KG1 (cell line): ENCODE results near the gene MRTFA.

Source experiments
- DNase-seq: peaks from one replicate; lab custom pipeline; 2025; lab: John Stamatoyannopoulos, UW

Gene MRTFA

DNA sequence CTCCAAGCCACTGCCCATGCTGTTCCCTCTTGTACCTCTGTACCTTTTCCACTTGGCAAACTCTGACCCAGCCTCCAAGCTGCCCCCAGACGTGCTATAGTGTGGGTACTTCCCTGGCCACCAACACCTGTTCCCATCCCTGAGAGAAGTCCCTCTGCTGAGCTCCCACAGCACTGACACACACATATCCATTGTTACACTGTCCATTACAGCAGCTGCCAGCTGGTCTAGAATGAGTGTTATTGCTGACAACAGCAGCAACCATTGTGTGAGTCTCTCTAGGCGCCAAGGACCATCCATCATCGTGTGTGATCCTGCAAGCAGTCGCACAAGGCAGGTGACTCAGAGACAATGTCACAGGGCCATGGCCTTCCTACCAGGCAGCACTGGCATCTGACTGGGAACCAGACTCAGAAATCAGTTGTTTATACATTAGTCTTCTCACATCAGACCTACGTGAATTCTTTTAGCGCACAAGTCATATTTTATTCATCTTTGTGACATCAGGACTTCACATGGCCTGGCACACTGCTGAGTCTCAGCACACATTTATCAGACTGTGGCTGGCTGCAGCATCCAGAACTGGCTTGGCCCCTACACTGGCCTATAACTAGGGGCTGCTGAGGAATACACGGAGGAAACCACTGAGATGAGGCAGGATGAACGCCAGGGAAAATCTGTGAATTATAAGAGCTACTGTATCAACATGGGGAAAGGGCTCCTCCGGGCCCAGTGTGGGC lies 209.8 kb downstream of the MRTFA start:
- DNase-seq: no peak

DNA sequence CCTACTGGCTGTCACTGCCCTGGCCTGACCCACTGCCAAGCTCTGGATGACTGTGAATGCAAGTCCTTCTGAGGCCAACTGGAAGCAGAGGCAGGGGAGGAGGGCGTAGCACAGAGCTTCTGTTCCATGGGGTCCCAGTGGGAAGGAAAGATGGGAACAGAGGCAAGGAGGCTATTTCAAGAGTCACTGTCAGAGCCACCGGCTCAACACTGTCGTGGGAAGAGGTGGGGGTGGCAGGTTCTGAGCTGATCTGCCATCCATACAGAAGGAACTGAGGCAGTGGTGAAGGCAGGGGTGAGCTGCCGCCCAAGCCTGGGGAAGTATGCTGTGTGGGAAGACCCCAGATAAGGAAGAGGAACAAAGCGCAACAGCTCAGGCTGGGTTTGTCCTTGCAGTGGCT lies 211.4 kb downstream of the MRTFA start:
- no peak for DNase-seq

DNA sequence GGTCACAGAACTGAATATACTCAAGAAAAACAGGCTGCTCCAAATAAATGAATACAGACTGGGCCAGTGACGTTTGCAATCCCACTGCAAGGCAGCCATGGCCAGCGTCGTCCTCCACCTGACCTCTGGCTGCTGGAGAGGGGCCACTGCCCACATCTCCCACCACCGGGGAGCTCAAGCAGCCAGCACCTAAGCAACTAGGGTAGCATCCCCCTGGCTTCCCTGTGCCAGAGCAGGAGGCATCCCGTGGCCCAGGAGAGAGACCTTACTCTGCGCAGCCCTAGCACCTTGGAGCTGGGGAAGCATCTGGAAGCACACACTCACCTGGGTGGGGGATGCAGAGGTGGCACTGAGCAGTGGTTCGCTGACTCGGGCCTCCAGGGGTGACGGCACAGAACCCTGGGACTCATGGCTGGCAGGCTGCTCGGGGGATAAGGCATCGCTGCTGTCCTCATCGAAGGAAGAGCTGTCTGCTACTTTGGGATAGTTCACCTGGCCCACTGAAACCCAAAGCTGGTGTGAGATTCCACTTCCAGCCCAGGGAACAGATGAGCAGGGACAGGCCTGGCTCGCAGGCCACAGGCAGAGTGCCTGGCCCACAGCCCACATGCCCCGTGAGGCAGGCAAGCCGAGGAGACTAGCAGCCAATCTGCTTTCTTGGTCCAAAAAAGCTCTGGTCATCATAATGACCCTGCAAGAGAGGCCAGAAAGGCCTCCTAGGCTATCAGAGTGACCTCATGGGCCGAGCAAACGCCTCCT lies 212.5 kb downstream of the MRTFA start:
- DNase-seq: no peak

DNA sequence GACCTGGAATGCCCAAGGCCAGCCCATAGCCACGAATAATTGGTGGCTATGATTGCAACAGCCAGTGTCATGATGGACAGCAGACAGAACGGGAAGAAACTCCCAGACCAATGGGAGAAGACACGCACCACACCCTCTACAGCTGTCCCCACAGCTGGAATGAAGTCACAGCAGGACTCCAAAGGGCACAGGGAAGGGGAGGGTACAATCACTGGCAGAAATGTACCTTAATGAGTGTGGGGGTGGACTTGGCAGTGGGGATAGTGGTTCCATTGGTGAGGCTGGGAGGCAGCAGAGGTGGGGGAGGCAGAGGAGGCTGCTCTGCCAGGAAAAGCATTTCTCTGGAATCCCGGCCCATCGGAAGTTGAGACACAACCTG lies 213.2 kb downstream of the MRTFA start:
- no peak for DNase-seq

DNA sequence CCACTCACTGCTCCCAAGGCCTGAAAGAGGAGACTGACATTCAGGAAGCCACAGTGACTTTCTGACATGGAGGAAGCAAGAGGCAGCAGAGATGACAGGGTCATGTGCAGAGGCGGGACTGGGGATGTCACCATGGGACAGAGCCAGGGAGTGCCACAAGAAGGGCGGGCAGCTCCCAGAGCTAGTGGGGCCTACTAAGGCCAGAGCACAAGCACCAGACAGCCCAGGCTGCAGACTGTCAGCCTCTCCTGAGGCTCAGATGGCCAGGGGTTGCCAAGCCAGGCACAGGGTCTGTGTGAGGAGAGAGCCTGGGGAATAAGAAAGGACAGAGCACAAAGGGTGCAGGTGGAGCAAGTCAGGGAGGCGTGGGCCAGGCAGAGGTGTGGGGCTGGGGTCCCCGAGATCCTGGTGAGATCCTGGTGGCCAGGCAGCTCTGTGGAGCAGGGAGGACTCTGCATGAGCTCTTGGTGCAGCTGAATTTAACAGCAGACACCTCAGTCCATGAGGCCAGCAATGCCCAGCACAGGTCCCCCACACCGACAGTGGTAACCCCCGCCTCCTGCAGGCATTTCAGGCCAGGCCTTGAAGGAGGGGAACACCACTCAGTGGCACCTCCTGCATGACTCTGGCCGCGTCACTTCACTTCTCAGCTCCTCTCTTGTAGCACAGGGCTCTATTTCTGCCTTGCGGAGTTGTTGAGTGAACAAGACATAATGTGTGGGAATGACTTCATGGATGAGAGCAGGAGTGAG lies 213.8 kb downstream of the MRTFA start:
- DNase-seq: no peak

DNA sequence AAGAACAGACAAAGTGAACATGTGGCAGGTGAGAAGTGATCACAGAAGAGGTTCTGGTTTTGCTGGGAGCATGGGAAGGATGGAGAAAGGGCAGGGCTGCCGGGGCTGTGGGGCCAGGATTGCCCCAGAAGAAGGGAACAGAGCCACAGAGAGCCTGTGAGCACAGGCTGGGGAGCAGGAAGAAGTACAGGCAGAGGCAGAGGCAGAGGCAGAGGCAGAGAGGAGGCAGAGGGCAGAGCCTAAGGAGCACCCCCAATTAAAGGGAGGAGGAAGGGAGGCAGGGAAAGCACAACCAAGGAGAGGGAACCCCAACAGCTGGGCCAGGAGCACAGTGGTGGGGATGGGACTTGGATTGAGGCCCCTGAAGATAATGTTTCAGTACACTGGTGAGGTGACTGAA lies 214.6 kb downstream of the MRTFA start:
- no peak for DNase-seq

DNA sequence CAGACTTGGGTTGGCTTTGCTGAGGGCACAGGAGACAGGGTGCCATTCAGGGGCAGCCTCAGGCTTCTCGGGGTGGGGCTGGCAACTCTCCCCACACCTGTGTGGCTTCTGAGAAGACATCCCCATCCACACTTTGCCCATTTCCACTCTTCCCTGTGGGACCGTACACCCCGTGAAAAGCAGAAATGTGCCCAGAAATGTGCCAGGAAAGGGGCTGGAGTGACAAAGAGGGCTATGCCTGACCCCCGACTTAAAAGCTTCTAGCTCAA lies 215.5 kb downstream of the MRTFA start:
- DNase-seq: no peak

DNA sequence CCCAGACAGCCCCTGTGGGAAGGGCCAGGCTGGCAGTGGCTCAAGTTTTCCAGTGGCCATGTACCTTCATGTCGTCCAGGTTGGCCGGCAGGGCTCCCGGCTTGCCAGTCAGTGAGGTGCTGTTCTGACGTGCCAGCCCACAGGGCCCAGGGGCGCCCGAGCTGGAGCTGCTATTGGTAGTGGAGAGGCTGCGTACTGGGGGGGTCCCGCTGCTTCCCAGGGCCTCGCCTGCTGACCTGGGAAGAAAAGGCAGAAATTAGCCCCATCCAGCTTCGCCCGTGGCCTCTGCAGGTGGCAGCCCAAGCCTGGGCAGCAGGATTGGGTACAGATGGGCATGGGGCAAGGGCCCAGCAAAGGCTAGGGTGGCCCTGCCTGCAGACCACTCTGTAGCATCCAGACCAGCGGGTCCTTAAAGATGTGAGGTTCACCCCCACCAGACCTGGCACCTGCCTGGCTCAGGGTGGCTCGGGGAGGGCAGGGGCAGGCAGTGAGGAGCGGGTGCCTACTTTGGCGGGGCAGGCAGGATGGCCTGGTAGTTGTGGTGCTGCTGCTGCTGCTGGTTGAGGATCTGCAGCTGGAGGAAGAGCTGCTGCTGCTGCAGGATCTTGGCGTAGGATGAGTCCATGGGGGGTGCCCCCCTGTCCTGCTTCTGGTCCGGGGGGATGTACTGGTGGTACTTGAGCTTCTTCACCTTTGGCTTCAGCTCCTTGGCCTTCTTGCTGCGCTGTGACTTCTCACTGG lies 216.0 kb downstream of the MRTFA start:
- DNase-seq: no peak

DNA sequence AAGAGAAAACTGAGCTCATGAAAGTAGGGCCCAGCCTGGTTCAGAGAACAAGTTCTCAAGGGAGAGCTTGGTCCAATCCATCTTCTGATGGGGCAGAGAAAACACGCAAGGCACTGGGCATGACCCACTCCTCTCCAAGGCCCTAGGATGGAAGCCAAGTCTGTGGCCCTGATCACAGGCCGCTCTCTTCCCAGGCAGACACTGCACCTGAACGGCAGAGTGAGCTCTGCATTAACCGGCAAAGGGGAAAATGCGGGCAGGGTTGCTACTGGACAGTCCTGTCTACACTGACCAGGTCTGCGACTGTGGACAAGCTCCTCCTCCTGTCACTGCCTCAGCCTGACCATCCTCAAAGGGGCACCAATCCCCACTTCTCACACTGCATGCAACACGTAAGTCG lies 216.8 kb downstream of the MRTFA start:
- DNase-seq: no peak

DNA sequence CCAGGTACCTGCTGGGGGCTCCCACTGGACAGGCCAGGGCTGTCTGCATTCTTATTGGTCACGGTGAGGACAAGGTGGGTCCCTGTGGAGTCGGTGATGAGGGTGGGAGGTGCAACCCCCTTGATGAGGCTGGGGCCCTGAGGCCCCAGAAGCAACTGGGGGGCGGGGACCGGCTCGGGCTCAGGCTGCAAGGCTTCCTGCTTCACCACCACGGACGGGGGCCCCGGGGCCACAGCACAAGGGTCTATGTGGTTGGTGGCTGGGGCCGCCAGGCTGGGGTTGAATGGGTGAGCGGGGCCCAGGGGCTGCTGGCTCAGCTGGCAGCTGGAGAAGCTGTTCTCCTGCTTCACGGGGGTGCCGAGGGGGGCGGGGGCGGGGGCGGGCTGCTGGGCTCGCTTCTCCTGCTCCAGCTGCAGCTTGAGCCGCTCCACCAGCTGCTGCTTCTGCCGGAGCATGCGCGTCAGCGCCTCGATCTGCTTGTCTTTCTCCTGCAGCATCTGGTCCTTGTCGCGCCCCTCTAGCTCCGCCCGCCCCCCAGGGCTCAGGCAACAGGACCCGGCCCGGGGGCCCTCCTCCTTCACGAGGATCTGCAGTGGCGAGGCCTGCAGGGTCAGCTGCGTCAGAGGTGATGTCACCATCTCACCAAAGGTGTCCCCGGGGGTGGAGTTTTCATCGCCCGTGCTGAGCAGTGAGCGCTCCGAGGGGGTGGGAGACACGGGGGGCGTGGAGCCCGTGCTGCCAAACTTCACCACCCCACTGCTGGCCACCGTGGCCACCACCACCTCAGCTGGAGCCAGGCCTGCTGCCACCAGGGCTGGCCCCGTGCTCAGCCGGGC lies 217.9 kb downstream of the MRTFA start:
- no peak for DNase-seq

DNA sequence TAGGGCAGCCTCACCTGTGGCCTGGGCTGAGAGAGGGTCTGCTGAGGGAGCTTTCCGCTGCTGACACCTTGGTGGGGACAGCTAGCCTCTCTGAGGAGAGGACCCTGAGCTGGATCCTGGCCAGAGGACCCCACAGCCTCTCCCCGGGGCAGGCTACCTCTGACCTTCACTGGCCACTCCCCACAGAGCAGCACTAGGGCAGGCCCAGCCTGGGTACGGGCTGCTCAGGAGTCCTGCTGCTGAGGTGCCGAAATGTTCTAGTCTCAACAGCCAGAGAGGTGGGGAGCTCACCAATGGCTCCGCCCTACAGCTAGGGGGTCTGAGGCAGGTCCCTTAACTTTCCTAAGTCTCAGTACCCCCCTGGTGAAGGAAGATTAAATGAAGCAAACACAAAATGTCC lies 218.6 kb downstream of the MRTFA start:
- DNase-seq: no peak

DNA sequence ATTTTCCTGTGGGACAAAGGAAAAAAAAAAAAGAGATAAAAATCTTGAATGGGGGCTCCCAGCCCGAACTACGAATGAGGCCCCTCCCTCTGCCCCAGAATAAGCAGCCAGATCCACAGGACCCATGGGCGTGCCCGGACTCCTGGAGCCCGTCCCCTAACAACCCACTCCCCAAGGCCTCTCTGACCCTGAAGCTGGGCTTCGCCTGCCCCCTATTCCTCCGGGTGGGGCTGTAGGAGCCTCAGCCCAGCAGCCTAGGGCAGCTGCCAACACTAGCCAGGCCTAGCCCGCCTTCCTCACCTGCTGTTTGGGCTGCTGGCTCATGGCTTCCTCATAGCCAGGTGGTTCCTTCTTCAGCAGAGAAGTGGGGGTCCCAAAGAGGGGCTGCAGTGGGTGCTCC lies 219.5 kb downstream of the MRTFA start:
- DNase-seq: no peak

DNA sequence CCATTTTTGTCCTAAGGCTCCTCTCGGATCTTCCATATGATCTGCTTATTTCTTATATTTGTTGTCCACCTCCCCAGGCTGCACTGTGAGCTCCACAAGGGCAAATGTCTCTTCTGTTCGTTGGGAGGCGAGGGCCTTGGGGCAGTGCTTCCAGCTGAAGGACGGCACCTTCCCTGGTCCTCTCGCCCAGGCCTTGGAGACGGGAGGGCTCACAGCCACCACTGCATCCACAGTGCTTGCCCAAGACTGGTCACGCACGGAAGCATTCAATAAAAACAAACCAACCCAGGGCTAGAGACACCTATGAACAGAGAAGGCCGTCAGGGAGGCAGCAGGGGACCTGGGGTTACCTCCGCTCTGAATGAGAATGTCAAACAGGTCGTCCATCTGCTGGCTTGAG lies 219.9 kb downstream of the MRTFA start:
- no peak for DNase-seq

DNA sequence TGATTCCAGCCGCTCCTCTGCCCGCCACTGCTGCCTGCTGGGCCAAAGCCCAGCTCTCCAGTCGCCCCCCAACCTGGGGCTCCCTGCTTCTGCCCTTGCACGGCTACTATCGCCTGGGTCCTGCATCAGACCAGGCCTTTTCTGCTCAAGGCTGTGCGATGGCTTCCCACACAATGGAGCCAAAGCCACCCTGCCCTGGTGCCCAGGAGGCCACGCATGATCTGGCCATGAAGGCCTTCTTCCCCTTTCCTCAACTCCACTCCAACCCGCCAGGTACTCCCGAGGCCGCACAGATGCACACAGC lies 220.3 kb downstream of the MRTFA start:
- no peak for DNase-seq

DNA sequence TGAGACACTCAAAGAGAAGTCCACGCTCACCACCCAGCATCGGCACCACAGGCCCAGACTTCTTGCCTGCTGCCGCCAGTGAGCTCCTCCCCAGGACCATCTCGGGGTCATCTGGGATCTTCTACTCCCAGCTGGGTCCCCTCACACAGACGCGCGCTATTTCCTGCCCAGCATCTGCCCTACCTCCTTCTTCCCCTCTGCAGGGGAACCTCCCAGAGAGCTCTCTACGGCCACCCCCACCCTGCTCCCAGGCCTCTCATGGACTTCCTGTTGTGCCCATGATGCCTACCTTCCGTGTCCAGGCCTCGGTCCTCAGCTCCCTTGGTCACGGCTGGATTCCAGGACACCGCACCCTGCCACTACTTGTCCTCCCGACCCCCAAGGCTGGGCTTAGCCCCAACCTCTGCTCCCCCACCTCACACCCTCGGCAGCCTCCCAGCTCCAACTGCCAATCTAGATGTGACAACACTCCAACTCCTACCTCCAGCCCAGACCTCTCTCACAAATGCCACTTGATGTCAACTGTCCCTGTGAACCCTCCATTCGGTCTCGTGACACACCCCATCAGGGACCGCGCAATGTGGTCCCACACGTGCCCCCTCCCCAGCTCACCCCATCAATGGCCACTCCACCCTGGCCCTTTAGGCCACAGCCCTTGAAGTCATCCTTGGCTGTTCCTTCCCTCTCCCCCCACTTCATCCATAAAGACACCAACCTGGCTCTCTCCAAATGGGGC lies 220.8 kb downstream of the MRTFA start:
- DNase-seq: no peak

DNA sequence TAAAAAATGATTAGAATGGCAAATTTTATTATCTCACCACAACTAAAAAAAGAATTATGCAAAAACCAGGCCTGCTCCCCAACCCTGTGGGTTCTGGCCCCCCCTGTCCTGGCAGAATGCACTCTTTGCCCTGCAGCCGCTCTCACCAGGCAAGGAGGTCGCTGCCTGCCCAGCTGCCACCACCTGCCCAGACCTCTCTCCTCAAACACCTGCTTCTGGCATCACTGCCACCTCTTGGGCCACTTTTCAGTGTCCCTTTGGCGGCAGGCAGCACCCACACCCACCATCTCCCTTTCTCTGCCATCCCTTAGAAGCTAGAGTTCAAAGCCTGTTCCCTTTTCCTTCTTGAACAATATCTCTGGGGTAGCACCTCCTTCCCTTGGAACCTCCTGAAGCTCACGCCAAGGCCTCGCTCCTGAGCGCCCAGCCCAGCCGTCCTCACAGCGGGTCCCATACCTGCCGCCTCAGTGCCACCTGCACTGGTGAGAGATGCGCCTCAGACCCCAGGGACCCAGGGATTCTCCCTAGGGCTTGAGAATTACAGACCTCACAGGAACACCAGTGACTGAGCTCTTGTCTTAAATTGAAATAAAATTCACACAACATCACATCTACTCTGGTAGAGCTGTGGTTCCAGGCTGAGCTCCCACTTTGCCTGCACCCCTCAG lies 221.5 kb downstream of the MRTFA start:
- DNase-seq: no peak

DNA sequence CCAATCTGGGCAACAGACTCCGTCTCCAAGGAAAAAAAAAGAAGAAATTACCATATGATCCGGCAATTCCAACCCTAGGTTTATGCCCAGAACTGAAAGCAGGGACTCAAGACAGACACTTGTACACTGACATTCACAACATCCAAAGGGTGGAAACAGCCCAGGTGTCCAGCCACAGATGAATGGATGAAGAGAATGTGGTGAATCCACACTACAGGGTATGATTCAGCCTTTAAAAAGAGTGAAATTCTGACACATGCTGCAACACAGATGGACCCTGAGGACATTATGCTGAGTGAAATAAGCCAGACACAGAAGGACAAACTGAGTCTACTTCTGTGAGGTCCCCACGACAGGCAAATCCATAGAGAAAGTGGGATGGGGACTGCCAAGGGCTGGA lies 222.2 kb downstream of the MRTFA start:
- DNase-seq: no peak

DNA sequence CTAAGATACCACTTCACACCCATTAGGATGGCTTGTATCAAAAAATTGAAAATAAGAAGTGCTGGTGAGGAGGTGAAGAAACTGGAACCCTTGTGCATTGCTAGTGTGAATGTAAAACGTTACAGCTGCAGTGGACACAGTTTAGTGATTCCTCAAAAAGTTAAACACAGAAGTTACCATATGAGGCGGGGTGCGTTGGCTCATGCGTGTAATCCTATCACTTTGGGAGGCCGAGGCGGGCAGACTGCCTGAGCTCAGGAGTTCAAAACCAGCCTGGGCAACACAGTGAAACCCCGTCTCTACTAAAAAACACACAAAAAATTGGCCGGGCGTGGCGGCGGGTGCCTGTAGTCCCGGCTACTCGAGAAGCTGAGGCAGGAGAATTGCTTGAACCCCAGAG lies 222.6 kb downstream of the MRTFA start:
- no peak for DNase-seq

DNA sequence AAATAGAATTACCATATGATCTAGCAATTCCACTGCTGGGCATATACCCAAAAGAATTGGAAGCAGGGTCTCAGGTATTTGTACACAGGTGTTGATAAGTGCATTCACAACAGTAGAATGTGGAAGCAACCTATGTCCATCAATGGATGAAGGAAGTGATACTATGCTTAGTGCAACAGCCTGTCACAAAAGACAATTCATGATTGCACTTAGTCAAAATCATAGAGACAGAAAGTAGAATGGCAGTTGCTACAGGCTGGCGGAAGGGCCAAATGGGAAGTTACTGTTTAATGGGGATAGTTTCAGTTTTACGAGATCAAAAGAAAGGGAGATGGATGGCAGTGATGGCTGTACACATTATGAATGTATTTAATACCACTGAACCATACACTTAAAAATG lies 224.1 kb downstream of the MRTFA start:
- DNase-seq: no peak

DNA sequence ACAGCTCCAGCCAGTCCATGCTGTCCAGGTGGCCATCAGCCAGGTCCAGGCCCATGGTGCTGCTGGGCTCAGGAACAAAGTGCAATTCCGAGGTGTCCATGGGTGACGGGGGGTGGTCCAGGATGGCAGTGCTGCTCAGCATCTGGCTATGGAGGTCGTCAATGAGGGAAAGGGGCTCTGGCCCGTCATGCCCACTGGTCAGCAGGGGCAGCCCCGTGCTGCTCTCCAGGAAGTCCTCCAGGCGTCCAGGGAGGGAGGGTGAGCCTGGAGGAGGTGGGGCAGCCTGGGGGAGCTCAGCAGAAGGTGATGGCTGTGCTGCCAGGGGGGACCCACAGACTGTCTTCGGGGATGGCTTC lies 225.0 kb downstream of the MRTFA start:
- no peak for DNase-seq
